Ureter (tissue), 1 donor: ENCODE data around the gene MYL2. TPM values are rescaled to one million over a fixed set of nuclear protein-coding genes. Genes with fewer than 3 reads are reported as not detected.

Experiments
- DNase-seq: peaks from one replicate; pipeline ENCODE4 v3.0.0-alpha.2; 2020; ENCODE audit warnings: low spot score
- total RNA-seq: library from RNA; stranded (reverse); gene quantifications from one replicate; pipeline ENCODE4 v1.2.4, GENCODE V29; 2023
- donor health status: DM: yes; HTN: yes; CAD: no.

MYL2 gene
- total RNA-seq, 1 donor from 2014 or later: 6.2 TPM

- DNase-seq: no peak
Measured at GRCh38 chr12:110930348-110931314, 10.3 kb upstream of the MYL2 start.

- DNase-seq: no peak
Measured at GRCh38 chr12:110929818-110930217, 9.4 kb upstream of the MYL2 start.

- DNase-seq: no peak
Measured at GRCh38 chr12:110928700-110929099, 8.3 kb upstream of the MYL2 start.

GRCh38 chr12:110927546-110927945 lies 7.2 kb upstream of the MYL2 start:
- DNase-seq: no peak

- DNase-seq: no peak
Measured at GRCh38 chr12:110923692-110924334, 3.4 kb upstream of the MYL2 start.

GRCh38 chr12:110923192-110923591 lies 2.8 kb upstream of the MYL2 start:
- no peak for DNase-seq

- no peak for DNase-seq
Measured at GRCh38 chr12:110922652-110923051, 2.3 kb upstream of the MYL2 start.

- DNase-seq: no peak
Measured at GRCh38 chr12:110921262-110921661, 883 bp upstream of the MYL2 start.

- no peak for DNase-seq
Measured at GRCh38 chr12:110919720-110920119, 659 bp downstream of the MYL2 start.

GRCh38 chr12:110917961-110918360 lies 2.4 kb downstream of the MYL2 start:
- no peak for DNase-seq

GRCh38 chr12:110917467-110917866 lies 2.9 kb downstream of the MYL2 start:
- DNase-seq: no peak

- DNase-seq: no peak
Measured at GRCh38 chr12:110916295-110916875, 4.0 kb downstream of the MYL2 start.

GRCh38 chr12:110913119-110914056 lies 7.0 kb downstream of the MYL2 start:
- no peak for DNase-seq

GRCh38 chr12:110912263-110912662 lies 8.1 kb downstream of the MYL2 start:
- DNase-seq: no peak

GRCh38 chr12:110908377-110909152 lies 11.8 kb downstream of the MYL2 start:
- DNase-seq: no peak

GRCh38 chr12:110907583-110907982 lies 12.8 kb downstream of the MYL2 start:
- DNase-seq: no peak

- DNase-seq: no peak
Measured at GRCh38 chr12:110906985-110907384, 13.4 kb downstream of the MYL2 start.

GRCh38 chr12:110906516-110906915 lies 13.9 kb downstream of the MYL2 start:
- no peak for DNase-seq

GRCh38 chr12:110906083-110906482 lies 14.3 kb downstream of the MYL2 start:
- DNase-seq: no peak

- DNase-seq: no peak
Measured at GRCh38 chr12:110903511-110903910, 16.9 kb downstream of the MYL2 start.

GRCh38 chr12:110901401-110901800 lies 19.0 kb downstream of the MYL2 start:
- no peak for DNase-seq
